Keratinocyte (primary cell): ENCODE measurements around the gene CASP14.

Source experiments
- EZH2 ChIP-seq: IDR thresholded peaks from one replicate; pipeline ENCODE4 v1.6.1; 2012; ENCODE audit warnings: inconsistent platforms, mild to moderate bottlenecking, low read length, moderate library complexity
- TF ChIP-seq, protein P1 (sequence below), 3 experiments: IDR thresholded peaks in 1 of 3; conservative IDR thresholded peaks in 1 of 3; optimal IDR thresholded peaks in 1 of 3; 2 replicates in 2 of 3; 3 replicates in 1 of 3; pipeline versions ENCODE3 to v1.5.1; 2011; ENCODE audit warnings: low read length in 3 of 3, mild to moderate bottlenecking in 3 of 3, moderate library complexity in 2 of 3, control low read depth in 1 of 3, inconsistent platforms in 1 of 3; ENCODE audit not compliant: insufficient read depth in 2 of 3; ENCODE audit errors: extremely low read depth in 1 of 3

DNA sequence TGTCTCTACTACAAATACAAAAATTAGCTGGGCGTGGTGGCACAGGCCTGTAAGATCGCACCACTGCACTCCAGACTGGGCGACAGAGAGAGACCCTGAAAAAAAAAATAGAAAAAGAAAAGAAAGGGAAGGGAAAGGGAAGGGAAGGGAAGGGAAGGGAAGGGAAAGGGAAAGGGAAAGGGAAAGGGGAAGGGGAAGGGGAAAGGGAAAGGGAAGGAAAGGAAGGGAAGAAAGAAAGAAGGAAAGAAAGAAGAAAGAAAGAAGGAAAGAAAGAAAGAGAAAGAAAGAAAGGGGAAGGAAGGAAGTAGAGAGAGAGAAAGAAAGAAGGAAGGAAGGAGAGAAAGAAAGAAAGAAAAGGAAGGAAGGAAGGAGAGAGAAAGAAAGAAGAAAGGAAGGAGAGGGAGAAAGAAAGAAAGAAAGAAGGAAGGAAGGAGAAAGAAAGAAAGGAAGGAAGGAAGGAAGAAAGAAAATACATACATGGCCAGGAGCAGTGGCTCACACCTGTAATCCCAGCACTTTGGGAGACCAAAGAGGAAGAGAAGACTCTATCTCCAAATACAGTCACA is 49.8 kb downstream of the CASP14 start:
- TF ChIP-seq, protein P1, sequence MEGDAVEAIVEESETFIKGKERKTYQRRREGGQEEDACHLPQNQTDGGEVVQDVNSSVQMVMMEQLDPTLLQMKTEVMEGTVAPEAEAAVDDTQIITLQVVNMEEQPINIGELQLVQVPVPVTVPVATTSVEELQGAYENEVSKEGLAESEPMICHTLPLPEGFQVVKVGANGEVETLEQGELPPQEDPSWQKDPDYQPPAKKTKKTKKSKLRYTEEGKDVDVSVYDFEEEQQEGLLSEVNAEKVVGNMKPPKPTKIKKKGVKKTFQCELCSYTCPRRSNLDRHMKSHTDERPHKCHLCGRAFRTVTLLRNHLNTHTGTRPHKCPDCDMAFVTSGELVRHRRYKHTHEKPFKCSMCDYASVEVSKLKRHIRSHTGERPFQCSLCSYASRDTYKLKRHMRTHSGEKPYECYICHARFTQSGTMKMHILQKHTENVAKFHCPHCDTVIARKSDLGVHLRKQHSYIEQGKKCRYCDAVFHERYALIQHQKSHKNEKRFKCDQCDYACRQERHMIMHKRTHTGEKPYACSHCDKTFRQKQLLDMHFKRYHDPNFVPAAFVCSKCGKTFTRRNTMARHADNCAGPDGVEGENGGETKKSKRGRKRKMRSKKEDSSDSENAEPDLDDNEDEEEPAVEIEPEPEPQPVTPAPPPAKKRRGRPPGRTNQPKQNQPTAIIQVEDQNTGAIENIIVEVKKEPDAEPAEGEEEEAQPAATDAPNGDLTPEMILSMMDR (optimal IDR thresholded peaks at IDR 0.05 in 1 of 3, IDR thresholded peaks at IDR 0.05 in 1 of 3, conservative IDR thresholded peaks at IDR 0.05 in 1 of 3; ENCODE audit: extremely low read depth in 1 of 3, insufficient read depth in 2 of 3, low read length in 3 of 3) = no peak
- TF ChIP-seq EZH2 = no peak
